IPS-11a (cell line): ENCODE results near the gene C2orf68.

ENCODE experiments used
- H3K4me3 ChIP-seq: one replicate; pipeline ENCODE4 v1.5.1; 2013; ENCODE audit warnings: low read depth, low read length, control low read depth

C2orf68 gene

GRCh38 chr2:85583667-85584353 is 28.1 kb downstream of the C2orf68 start:
- H3K4me3 ChIP-seq = peak overlapping the region; percentile 21

GRCh38 chr2:85582492-85582891 is 29.4 kb downstream of the C2orf68 start:
- no peak overlapping the region for H3K4me3 ChIP-seq

DNA sequence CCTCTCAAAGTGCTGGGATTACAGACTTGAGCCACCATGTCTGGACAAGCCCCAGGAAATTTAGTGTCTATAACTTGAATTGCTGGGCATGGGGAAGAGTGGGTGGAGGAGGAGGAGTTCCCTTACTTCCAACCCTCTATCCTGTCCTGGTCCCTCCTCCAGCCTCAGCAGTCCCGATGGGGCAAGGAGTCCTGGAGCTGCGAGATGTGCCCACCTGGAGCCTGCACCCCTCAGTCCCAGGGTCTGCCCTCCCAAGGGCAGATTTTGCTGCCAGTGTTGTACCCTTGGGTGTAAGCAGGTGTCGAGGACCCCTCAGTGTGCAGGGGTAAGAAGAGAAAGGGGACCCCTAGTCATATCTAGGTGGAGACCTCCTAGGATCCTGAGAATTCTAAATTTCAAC is 31.7 kb downstream of the C2orf68 start:
- H3K4me3 ChIP-seq = no peak overlapping the region

GRCh38 chr2:85579266-85579935 is 32.5 kb downstream of the C2orf68 start:
- no peak overlapping the region for H3K4me3 ChIP-seq

GRCh38 chr2:85578243-85579180 is 33.4 kb downstream of the C2orf68 start:
- H3K4me3 ChIP-seq = peak overlapping the region; percentile 31

DNA sequence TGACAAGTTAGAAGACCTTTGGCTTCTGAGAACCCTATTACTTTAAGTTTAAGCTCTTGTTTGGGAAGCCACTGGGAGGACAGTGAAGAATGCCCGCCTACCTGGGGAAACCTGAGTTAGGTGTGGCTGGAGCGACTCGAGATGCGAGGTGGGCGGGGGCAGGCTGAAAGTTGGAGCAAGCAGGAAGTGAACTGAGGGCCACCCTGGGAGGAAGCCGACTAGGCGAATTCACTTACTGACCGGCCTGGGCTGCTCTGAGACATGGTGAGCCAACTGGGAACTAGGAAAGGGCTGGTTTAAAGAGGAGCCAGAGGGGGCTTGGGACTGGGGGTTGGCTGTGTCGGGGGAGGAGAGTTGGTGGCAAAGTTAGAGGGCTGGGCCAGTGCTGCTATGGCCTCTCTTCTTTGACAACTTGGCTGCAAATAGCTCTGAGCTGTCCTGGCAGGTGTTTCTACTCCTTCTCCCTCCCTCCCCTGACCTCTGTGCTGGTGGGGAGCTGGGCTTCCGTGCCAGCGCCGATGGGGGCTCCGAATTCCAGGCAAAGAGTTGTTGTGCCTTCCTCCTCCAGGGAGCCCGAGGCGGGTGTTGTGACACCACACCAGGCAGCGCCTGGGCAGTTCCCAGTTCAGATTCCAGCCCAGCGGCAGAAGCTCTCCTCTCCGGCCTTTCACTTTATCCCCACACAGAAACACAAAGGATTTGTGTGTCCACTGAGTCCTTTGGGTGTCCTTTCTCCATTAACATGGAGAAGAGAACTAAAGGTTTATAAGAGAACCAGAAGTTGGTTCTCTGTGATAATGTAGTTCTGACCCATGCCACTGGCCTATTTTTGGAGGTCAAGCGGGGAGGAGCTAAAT is 34.3 kb downstream of the C2orf68 start, which contains the start of gene VAMP8:
Gene VAMP8 (plus strand): TSS at position 201 of the 857 bp plus-strand sequence. CDS start 61 bp downstream, at position 262.
- peak within 1 kb of the TSS; percentile 31 for H3K4me3 ChIP-seq

DNA sequence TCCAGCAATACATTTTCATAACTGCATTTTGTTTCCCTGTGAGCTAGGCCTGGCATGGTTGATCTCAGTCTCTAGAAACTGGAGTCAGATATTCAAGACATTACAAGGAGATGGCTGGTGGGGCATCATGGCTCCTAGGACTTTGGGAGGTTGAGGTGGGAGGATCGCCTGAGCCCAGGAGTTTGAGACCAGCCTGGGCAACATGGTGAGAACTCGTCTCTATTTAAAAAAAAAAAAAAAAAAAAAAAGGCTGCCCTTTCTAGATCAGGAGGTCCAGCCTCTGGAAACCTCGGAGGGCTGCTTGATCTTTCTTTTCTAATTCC is 34.8 kb downstream of the C2orf68 start:
- no peak overlapping the region for H3K4me3 ChIP-seq

DNA sequence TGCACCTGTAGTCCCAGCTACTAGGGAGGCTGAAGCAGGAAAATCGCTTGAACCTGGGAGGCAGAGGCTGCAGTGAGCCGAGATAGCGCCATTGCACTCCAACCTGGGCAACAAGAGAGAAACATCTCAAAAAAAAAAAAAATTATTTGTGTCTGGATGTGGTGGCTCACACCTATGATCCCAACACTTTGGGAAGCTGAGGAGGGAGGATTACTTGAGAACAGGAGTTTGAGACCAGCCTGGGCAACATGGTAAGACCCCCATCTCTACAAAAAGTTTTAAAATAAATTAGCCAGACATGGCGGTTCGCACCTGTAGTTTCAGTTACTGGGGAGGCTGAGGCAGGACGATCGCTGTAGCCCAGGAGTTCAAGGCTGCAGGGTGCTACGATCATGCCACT is 36.1 kb downstream of the C2orf68 start:
- no peak overlapping the region for H3K4me3 ChIP-seq

DNA sequence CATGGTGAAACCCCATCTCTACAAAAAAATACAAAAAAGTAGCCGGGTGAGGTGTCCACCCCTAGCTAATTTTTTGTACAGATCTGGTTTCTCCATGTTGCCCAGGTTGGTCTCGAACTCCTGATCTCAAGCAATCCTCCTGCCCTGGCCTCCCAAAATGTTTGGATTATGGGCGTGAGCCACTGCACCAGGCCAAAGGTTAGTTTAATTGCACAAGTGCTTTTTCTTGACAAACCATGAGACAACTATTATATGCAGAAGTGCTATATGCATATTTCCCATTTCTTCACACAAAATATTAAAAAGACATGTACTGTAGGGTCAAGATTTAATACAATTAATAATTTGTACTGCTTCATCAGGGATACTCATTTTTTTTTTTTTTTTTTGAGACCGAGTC is 45.6 kb downstream of the C2orf68 start:
- H3K4me3 ChIP-seq = no peak overlapping the region

DNA sequence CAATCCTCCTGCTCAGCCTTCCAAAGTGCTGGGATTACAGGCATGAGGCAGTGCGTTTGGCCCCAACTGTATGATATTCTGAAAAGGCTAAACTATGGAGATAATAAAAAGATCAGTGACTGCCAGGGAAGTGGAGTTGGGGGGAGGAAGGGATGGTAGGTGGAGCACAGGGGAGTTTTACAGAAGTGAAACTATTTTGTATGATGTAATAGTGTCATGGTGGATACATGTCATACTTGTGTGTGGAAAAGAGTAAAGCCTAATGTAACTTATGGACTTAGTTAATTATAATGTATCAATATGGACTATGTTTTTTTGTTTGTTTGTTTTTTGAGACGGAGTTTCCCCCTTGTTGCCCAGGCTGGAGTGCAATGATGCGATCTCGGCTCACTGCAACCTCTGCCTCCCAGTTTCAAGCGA is 47.7 kb downstream of the C2orf68 start:
- H3K4me3 ChIP-seq = no peak overlapping the region

DNA sequence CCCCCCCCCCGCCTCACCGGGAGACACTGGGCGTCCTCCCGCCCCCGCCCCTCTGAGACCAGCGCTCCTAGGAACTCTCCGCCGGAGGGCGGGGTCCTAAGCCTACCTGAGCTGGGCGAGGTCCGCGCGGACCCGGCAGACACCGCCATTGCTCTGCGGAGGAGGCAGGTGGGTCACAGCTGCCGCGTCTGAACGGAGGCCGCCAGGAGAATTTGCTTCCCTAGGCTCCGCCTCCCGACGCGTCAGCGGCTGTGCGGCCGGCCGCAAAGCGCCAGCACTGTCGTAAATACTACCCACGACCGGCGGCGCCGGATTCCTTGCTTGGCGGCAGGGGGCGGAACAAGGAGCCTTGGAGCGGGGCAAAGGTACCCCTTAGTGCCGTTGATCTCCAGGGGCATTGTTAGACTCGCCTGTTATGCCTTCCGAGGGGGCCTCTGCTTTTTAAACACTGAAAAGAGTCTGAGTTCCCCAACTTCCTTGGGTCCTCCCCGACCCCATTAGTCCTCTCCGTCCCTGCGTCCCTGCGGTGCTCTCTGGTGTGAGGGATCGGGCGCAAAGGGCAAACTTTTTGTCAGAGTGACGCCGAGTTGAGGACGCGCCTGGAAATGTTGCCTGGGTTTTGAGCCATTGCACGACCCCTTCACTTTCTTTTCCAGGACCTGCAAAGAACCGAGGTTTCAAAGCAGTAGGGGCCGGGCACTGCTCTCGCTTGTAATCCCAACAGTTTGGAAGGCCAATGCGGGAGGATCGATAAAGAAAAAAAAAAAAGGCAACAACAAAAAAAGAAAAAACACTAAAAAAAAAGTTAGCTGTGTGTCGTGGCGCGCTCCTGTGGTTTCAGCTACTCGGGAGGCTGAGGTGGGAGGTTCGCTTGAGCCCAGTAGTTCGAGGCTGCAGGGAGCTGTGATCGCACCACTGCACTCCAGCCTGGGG is 50.3 kb downstream of the C2orf68 start, which contains the start of gene GGCX:
Gene GGCX (minus strand): TSS at position 214 of the 933 bp plus-strand sequence. CDS start 65 bp downstream, at position 149.
- H3K4me3 ChIP-seq = peak within 1 kb of the TSS; percentile 92

DNA sequence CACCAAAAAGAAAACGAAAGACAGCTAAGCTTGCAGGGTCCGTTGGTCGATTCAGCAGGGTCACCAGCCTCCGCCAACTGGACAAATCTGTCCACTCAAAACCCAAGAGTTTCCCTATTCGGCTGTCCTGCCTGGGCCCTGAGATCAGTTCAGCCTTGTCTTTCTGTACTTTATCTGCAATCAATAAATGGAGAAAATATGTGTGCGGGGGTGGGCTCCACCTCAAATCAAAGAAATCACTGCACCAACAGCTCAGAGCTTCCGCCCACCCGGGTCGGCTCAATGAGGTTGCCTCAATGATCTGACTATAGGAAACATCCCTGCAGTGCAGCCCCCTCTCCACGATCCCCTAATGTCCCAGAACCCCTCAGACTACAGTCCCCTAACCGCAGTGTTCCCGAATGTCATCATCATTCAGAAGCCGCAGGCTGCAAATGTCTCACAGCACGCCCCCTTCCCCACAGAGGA is 51.0 kb downstream of the C2orf68 start:
- peak overlapping the region; percentile 92 for H3K4me3 ChIP-seq

GRCh38 chr2:85560403-85560726 is 51.5 kb downstream of the C2orf68 start:
- peak overlapping the region; percentile 92 for H3K4me3 ChIP-seq

DNA sequence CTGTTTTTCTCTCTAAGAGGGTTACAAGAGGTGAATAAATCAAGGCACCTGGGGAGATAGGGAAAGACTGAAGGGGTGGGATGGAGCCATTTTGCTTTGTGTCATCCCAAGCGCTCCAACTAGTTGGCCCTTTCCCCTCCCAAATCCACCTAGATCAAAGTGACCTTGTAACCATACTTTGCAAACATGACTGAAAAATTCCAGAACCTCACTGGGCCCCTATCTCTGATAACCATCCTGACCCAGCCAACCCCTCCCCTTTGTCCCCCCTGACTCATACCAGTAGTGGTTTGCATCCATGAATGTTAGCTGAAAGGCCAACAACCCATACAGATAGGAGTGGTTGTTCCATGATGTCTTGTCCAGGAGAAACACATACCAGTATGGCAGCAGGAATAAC is 53.7 kb downstream of the C2orf68 start:
- H3K4me3 ChIP-seq = no peak overlapping the region

- H3K4me3 ChIP-seq = no peak overlapping the region
Measured at GRCh38 chr2:85557130-85557529, 54.7 kb downstream of the C2orf68 start.
